ENCODE results near the gene GPR62.

Gene GPR62

GRCh38 chr3:52004163-52004787 lies 49.1 kb downstream of the GPR62 start:
- TF ChIP-seq CTCF (IDR thresholded peaks at IDR 0.05; ENCODE audit: control insufficient read depth, insufficient read depth, low read depth, low read length, missing control alignments), result peak; percentile 42
- DNase-seq (ENCODE audit: low read depth), result no peak
- H3K4me3 ChIP-seq (ENCODE audit: control insufficient read depth, low read depth, low read length), result no peak overlapping the region

DNA sequence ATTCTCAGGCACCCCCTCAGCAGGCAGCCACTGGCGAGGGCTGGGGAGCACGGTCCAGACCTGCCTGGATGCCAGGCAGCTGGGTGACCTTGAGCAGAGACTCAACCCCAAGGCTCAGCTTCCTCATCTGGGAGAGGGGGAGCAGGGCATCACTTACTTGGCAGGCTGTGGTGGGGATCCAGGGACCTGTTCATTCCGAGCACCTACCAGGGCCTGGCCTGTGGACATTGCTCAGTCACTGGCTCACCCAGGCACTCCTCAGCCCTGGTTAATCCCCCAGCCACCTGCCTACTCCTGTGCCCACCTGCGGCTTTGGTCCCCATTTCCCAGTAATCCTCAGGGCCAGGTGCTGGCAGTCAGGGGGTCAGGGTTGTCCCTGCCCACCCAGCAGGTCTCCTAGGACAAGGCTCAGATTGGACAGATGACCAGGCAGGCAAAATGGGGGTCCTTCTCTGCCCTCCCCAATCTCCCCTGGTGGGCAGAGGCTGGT lies 49.8 kb downstream of the GPR62 start:
- DNase-seq (ENCODE audit: low read depth), result no peak
- no peak for TF ChIP-seq CTCF (IDR thresholded peaks at IDR 0.05; ENCODE audit: control insufficient read depth, insufficient read depth, low read depth, low read length, missing control alignments)
- no peak overlapping the region for H3K4me3 ChIP-seq (ENCODE audit: control insufficient read depth, low read depth, low read length)

GRCh38 chr3:52005571-52005986 lies 50.4 kb downstream of the GPR62 start:
- TF ChIP-seq CTCF (IDR thresholded peaks at IDR 0.05; ENCODE audit: control insufficient read depth, insufficient read depth, low read depth, low read length, missing control alignments), result no peak
- H3K4me3 ChIP-seq (ENCODE audit: control insufficient read depth, low read depth, low read length), result no peak overlapping the region
- no peak for DNase-seq (ENCODE audit: low read depth)

DNA sequence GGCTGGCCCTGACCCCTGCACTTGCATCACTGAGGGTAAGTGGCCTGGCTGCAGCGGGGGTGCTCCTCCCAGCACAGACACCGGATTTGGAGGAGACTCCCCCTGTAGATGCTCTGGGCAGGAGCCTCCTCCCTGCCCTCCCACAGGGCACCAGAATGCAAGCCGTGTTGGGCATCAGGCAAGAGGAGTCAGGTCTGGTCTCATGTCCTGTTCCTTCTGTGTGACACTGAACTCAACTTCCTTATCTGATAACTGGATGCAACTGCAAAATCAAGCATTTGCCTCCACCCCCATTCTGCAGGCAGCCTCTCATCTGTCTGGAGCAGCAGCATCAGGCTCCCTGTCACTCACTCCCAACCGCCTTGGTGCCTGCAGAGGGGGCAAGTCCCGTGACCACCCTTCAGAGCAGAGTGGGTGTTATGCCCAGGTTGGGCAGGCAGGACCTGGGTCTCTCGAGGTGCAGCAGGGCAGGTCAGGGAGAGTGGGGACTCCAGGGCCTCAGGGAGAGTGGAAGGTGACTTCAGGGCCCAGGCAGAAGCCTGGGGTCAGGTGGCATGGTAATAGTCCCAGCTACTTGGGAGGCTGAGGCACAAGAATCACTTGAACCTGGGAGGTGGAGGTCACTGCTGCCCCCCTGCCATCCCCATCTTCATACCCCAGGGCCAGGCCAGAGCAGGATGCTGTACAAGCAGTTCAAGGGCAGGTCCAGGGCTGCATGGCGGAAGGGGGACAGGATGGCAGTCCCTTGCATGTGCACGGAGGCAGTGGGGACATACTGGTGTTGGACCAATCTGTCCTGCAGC lies 51.0 kb downstream of the GPR62 start:
- H3K4me3 ChIP-seq (ENCODE audit: control insufficient read depth, low read depth, low read length), result no peak overlapping the region
- DNase-seq (ENCODE audit: low read depth), result no peak
- no peak for TF ChIP-seq CTCF (IDR thresholded peaks at IDR 0.05; ENCODE audit: control insufficient read depth, insufficient read depth, low read depth, low read length, missing control alignments)

DNA sequence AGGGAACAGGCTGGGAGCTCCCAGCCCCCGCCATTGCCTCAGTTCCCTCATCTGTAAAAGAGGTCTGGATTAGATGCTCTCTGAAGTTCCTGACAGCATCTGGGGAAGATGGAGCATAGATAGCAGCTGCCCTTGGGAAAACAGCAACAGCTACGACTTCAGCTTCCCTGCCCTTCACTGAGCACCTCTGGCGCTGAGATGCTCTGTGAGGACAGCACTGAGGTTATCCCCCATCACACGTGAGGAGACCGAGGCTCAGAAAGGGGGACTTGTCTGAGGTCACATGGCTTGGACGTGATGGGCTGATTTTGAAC lies 51.6 kb downstream of the GPR62 start:
- no peak for TF ChIP-seq CTCF (IDR thresholded peaks at IDR 0.05; ENCODE audit: control insufficient read depth, insufficient read depth, low read depth, low read length, missing control alignments)
- DNase-seq (ENCODE audit: low read depth), result no peak
- H3K4me3 ChIP-seq (ENCODE audit: control insufficient read depth, low read depth, low read length), result no peak overlapping the region

All from AG09309 (cell line).